ENCODE data around the gene ADA.
"Not testable (repeated sequence)": the region's sequence is repeated elsewhere in the genome, so short reads cannot be mapped to it uniquely, and the experiment has no call there.

ADA gene

DNA sequence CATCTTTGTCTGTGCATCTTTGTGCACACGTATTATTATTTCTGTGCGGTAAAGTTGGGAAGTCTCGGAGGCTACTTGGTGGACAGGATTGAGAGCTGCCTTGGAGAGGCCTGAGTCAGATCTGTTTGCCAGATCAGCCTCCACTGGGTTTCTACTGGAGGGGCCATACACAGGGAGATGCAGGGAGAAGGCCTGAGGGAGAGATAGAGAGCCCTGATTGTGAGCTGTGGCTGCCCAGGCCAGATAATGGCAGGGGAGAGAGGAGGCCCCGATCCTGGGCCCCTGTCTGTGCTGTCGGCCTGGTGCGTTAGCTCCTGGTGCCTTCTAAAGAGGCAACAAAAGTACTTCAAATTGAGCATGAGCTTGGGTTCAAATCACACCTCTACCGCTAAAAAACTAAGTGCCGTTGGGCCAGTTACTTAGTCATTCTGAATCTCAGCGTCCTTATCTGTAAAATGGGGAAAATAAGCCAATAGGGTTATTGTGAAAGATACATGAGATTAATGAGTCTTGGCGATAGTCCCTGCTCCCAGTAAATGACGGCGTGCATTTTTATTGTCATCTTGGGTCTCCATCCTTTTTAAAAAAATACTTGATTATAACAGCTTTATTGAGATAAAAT lies 27.6 kb upstream of the ADA start:
- no peak for DNase-seq (ENCODE audit: low spot score)

DNA sequence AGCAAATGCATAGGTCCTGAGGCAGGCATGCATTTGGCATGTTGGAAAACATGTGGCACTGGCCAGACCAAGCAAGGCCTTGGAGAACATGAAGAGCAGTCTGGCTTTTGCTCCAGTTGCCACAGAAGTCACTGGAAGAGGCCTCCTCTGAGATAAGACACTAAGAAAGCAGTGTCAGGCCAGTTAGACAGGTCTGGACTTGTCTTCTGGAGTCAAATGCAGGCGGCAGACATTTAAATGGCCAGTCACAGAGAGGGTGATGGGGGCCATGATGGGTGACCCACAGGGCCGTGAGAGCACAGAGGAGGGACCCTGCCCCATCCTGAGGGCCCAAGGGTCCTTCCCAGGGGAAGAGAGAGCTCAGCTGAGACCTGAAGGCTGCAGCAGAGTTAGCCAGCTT lies 26.7 kb upstream of the ADA start:
- DNase-seq (ENCODE audit: low spot score): no peak

DNA sequence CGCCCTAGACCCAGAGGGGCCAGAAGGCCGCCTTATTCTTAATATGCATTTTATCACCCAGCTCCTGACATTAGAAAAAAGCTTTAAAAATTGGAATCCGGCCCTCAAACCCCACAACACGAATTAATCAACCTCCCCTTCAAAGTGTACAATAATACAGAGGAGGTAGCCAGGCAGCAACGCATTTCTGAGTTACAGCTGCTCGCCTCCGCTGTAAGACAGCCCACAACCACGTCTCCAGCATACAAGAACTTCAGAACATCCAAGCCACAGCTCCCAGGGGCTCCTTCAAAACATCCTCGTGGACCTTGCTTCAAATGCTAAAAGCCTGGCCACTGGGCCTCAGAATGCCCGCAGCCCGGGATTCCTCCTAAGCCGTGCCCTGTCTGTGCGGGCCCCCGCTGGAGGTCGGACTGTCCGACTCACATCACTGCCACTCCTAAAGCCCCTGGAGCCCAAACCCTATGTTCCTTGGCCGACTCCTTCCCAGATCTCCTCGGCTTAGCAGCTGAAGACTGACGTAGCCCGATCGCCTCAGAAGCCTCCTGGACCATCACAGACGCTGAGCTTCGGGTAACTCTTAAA lies 20.9 kb upstream of the ADA start:
- not testable (repeated sequence) for DNase-seq (ENCODE audit: low spot score)

DNA sequence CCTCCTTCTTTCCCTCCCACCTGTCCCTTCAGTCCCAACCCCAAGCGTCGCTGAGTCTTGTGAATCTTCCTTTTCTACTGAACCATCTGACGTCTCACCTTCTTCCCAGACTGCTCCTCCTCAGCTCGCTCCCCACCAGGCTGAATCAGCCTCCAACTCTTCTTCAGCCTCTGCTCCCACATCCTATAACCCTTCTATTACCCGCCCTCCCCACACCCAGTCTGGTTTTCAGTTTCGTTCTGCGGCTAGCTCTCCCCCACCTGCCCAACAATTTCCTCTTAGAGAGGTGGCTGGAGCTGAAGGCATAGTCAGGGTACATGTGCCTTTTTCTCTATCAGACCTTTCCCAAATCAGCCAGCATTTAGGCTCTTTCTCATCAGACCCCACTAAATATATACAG lies 20.0 kb upstream of the ADA start:
- not testable (repeated sequence) for DNase-seq (ENCODE audit: low spot score)

DNA sequence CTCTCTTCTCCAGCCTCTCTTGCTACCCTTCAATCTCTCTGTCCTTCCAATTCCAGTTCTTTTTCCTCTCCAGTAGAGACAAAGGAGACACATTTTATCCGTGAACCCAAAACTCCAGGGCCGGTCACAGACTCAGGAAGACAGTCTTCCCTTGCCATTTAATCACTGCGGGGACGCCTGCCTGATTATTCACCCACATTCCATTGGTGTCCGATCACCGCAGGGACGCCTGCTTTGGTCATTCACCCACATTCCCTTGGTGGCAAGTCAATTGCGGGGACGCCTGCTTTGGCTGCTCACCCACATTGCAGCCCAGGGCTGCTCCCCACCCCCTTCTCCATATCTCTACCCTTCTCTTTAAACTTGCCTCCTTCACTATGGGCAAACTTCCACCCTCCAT lies 19.4 kb upstream of the ADA start:
- peak; percentile 69 for DNase-seq (ENCODE audit: low spot score)

DNA sequence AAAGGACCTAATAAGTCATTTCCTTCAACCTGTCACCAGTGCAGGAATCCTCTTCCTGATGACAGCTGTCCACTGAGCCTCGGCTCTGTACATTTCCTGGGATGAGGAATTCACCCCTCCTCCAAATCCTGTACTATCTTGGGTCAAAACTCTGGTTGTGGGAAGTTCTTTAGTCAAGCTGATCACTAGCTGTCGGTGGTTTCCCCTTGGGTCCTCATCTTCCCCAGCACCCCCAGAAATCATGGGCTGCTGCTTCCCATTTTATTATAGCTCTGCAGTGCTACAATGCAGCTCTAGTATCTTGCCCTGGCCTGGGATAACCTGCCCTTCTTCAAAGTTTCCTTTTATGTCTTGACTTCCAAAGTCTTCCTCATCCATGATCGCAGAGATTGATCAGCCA lies 14.6 kb upstream of the ADA start:
- DNase-seq (ENCODE audit: low spot score): no peak

DNA sequence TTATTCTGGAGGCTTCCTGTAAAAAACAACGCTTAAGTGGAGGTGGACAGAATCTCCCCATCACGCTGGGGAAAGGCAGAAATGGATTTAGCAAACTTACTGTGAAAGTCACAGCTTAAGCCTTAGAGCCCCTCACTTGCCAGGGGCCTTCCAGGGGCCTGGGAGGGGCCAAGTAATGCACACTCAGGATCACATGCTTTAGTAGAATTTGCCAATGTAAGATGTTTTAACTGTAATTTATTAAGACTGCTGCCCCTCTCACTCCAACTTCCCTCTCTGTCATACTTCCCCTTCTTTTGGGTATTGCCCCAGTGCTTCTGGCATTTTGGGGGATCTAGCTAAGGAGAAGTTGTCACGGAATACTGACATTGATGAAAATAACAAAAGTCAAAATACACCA lies 12.6 kb upstream of the ADA start:
- no peak for DNase-seq (ENCODE audit: low spot score)

DNA sequence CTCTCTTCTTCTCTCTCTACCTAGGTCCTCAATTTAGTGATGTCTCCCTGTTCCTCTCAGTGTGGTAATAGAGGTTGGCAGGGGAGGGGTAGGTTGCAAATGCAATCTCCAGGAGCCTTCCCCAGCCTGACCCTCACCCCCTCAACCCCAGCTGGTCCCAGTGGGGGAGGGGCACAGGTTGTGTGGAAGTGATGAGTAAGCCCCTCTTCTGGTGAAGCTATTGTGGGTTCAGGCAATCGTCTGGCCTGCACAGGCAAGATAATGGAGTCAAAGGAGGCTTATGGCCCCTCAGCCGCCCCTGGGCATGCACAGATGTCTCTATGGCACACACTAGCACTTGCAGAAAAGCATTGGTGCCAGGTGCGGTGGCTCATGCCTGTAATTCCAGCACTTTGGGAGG lies 10.8 kb upstream of the ADA start:
- no peak for DNase-seq (ENCODE audit: low spot score)

DNA sequence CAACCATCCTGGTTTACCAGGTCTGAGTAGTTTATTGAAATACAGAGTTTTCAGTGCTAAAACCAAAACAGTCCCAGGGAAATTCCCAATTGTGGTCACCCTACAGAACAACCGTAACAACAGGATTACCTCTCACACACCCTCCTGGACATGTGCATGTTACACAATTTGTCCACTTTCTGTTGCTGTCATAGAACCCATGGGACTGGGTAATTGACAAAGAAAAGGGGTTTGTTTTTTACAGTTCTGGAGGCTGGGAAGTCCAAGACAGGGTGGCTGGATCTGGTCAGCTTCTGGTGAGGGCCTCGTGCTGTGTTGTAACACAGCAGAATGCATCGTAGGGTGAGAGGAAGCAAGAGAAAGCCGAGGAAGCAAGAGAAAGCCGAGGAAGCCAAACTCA lies 9.1 kb upstream of the ADA start:
- DNase-seq (ENCODE audit: low spot score): no peak

DNA sequence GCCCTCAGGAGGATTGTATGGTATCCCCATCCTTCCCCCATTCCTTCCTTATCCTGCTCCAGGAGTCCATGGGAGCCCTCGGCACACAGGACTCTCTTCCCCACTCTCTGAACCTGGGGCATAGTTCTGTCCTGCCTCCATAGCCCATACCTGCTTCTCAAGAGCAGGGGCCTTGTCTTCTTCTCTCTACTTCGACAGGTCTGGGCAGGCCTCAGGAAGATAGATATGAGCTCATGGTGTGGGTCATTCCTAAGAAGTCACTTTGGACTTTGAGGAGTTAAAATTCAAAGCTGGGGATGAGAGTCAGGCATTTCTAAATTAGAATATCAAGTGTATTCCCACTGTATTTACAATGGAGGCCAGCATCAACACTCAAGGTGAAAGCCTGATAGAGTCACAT lies 8.4 kb upstream of the ADA start:
- no peak for DNase-seq (ENCODE audit: low spot score)

DNA sequence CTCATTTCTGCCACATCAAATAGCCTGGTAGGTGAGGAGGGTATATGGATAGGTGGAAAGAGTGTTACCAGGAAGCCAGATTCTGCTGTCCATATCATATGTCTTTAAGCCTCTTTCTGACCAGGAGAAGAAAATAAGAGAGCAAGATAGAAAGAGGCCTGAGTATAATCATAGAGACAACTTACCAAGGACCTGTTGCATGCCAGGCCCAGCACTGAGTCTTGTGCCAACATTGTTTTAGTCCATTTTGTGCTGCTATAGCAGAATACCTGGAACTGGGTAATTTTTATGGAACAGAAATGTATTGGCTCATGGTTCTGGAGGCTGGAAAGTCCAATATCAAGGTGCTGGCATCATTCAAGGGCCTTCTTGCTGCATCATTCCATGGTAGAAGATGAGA lies 7.3 kb upstream of the ADA start:
- DNase-seq (ENCODE audit: low spot score): no peak

DNA sequence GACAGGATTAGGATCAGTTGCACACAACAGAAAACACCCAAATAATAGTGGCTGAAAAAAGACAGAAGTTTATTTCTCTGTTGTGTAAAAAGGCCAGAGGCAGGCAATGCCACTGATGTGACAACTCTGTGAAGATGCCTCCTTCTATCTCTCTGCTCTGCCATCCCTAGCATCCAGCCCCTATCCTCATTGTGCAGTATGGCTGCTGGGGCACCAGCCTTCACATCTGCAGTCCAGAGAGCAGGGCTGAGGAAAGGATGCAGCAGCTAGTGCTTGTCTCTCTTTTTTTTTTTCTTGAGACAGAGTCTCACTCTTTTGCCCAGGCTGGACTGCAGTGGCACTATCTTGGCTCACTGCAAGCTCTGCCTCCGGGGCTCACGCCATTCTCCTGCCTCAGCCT lies 6.4 kb upstream of the ADA start:
- DNase-seq (ENCODE audit: low spot score): no peak

DNA sequence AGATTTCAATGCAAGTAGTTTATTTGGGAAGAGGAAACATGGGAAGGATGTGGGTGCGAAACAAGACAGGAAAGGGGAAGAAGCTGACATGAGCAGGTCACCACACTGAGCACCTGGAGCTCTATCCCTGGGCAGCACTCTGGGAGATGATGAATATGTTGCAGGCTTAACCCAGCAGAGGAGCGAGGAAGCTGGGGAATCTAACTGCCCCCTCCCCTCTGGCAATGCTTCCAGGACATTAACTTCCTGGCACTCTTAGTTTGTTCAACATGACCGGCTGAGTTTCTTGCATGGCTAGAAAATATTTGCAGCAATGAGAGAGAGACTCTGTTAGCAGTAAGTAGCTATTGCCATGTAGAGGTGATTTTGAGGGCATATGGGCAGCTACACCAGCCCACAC lies 4.9 kb upstream of the ADA start:
- DNase-seq (ENCODE audit: low spot score): no peak

DNA sequence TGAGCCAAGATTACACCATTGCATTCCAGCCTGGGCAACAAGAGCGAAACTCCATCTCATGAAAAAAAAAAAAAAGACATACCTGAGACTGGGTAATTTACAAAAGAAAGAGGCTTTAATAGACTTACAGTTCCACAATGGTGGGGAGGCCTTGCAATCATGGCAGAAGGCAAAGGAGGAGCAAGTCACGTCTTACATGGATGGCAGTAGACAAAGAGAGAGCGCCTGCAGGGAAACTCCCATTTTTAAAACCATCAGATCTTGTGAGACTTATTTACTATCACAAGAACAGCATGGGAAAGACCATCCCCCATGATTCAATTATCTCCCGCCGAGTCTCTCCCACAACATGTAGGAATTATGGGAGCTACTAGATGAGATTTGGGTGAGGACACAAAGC lies 2.7 kb upstream of the ADA start:
- not testable (repeated sequence) for DNase-seq (ENCODE audit: low spot score)

DNA sequence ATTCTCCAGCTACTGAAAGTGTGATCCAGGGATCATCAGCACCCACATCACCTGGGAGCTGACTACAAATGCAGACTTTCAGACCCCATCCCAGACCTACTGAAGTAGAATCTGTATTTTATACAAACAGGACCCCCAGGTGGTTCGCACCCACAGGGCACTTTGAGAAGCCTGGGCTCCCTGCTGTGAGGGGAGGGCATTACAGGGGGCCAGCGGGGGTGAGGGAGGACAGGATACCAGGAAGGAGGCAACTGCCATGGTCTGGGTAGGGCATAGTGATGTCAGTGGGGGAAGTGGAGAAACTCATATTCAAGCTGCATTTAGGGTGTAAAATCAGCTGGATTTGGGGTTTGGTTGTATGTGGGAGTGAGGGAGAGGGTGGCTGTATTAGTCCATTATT lies 2.0 kb upstream of the ADA start:
- DNase-seq (ENCODE audit: low spot score): no peak

DNA sequence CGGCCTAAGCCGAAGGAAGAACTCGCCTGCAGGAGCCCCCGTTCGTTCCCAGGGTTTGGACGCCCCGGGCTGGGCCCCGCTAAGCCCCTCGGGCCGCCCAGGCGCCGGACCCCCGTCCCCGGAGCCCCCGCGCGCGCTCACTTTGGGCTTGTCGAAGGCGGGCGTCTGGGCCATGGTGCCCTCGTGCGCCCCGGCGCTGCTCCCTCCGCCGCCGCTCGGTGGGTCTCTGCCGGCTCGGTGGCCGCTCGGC lies 140 bp downstream of the ADA start:
- no peak for DNase-seq (ENCODE audit: low spot score)

DNA sequence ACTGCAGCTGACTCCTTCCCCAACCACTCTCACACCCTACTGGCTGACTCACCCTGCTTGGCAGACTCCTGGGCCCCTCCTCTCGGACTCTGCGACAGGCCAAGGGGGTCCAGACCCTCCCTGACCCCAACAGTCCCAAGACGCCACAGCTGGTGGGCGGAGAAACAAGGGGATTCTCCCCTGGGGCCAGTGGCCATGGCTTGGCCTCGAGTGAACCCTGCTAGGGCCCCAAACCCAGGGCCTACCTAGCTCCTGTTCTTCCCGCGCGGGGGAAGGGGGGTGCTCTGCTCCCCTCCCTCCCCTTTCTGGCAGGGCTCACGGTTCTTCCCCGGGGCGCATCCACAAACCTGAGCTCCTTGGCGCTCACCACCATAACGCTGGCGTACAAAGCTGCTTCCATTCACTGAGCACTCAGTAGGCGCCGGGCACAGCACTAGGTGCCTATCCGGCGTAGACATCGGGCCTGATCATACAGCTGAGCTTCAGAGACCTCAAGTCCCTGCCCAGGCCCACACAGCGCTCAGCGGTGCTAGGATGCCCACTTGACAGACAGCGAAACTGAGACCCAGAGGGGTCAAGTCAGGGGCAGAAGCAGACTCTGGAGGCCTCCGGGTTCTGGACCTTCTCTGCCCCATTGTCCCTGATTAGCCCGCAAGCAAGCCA lies 597 bp downstream of the ADA start:
- DNase-seq (ENCODE audit: low spot score): no peak

DNA sequence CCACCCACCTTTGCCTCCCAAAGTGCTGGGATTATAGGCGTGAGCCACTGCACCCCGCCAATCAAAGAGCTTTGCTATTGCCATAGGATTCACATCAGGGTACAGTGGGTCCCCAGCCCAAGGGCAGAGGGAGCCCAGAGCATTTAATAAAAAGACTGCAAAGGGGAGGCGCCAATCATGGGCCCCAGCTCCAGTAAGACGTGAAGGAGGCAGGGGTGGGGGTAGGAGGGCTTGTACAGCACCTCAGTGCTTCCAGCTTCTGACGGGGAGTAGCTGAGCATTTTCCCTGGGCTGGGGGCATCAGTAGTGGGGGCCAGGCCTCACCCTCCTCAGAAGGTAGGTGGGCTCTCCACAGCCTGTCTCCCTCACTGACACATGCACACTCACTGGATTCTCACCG lies 1.5 kb downstream of the ADA start:
- DNase-seq (ENCODE audit: low spot score): no peak

DNA sequence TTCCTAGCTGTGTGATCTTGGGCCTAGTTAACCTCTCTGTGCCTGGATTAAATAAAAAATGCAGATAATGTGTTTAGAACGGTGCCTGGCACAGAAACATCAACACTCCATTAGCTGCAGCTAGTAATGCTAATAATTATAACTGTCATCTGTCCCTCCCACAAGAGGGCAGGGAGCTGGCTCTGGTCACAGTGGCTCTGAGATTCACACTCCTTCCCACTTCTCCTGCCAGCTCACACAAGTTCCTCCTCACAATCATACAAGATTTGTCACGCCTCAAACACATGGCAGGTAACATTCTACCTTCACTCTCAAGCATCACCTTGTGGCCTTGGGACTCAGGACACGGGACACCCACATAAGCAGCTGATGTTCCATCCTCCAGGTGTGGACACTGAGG lies 2.4 kb downstream of the ADA start:
- DNase-seq (ENCODE audit: low spot score): no peak

DNA sequence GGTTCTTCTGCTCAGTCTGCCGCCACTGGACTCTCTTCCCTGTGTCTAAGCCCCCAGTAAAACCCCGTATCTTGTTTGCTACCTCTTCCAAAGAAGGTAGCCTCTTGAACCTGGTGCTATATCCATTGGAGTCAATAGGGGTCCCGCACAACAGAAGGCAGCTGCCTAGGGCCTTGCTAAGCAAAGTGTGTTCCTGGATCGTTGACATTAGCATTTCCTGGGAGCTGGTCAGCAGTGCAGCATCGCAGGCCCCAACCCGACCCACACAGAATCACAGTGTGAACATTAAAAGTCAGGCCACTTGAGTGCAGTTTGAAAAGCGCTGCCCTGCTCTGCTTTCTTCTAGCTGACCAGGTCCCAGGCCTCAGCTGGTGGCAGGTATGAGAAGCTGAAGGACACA lies 2.9 kb downstream of the ADA start:
- no peak for DNase-seq (ENCODE audit: low spot score)

DNA sequence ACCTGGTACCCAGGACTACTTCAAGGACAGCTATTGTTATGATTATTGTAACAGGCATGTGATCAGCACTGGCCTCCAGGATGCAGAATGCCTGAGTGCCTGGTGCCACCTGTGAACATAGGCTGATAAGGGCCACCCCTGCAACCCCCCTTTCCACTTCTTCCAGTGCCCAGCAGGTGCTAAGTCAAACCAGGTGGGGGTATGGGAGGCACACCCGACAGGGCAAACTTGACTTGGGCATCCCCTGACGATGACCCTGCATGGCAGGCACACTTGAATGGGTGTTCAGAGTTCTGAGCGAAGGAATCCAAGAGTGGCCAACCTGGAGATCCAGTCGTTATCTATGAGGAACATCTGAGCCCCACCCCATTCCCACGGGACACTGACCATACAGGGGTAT lies 3.4 kb downstream of the ADA start:
- DNase-seq (ENCODE audit: low spot score): no peak

DNA sequence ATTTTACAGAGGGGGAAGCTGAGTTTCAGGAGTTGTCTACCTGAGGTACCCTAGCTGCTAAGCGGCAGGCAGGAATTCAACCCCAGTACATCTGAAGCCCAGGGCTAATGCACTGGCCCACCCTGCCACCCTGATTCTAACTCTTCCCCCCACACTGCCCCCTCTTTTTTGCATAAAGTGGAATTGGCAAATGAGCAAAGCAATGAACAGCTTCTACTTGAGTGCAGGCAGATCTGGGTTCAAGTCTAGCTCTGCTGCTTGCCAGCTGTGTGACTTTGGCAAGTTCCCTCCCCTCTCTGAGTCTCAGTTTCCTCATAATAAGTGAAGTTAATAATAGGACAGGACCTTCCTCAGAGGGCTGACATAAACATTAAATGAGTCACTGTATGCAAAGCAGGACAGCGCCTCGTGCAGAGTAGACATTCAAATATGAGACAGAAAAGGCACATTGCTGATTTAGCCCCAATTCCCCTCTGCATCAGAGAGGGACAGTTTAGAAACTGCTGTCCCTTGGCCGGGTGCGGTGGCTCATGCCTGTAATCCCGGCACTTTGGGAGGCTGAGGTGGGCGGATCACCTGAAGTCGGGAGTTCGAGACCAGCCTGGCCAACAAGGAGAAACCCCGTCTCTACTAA lies 4.7 kb downstream of the ADA start:
- no peak for DNase-seq (ENCODE audit: low spot score)

DNA sequence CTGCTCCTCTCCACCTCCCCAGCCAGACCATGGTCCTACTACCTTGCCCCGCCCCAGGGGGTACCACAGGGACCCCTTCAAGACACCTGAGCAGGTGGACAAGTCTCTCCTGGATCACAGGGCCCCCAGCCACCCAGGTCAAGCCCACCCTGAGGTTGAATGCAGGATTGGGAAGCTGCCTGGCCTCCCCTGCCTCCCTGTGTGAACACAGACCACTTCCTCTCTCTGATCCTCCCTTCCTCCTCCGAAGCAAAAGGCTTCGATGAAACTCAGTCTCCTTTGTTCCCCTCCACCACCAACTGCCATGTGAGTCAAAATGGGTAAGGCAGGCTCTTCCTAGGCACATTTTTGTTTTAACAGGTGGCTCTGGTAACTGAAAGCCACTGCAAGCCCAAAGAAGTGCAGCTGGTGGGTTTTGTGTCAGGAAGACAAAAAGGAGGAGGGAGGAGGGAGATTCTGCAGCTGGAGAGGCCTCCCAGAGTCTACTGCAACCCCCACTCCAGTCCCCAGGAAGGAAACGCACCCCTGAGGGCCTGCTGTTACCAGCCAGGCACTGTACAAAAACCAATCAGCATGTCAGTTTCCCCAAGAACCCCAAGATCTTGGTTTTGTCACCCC lies 5.4 kb downstream of the ADA start:
- DNase-seq (ENCODE audit: low spot score): no peak

Data from SW480 (cell line).